SK-N-SH treated with all-trans-retinoic acid at 6 μM for 48 hours (cell line): ENCODE measurements around the gene AKAP12.
A peak's percentile ranks its signal among the peaks of the same experiment; 100 is the strongest.

Experiments used
- ATAC-seq: fragments of 200-7000 bp; cut with Tn5 transposase; 3 replicates; pipeline ENCODE4 v1.9.1; 2020; ENCODE audit warnings: mild to moderate bottlenecking, moderate library complexity
- ARNTL ChIP-seq: fragments of 450-650 bp; formaldehyde crosslinking; IDR thresholded peaks from 2 replicates; pipeline ENCODE4 v1.5.0; 2020; ENCODE audit warnings: low read depth, mild to moderate bottlenecking, moderate library complexity, borderline replicate concordance
- CREB5 ChIP-seq: fragments of 250-450 bp; sonication (Bioruptor Pico); IDR thresholded peaks from 2 replicates; pipeline ENCODE4 v1.5.1; 2020; ENCODE audit warnings: low read depth, mild to moderate bottlenecking, moderate library complexity
- CSDC2 ChIP-seq: fragments of 250-450 bp; sonication (Bioruptor Pico); IDR thresholded peaks from 2 replicates; pipeline ENCODE4 v1.5.0; 2020; ENCODE audit warnings: mild to moderate bottlenecking, moderate library complexity
- CSRNP3 ChIP-seq: fragments of 250-450 bp; sonication (Bioruptor Pico); IDR thresholded peaks from 2 replicates; pipeline ENCODE4 v1.5.1; 2021; ENCODE audit warnings: mild to moderate bottlenecking, moderate library complexity
- ESRRG ChIP-seq: fragments of 250-450 bp; sonication (Bioruptor Pico); IDR thresholded peaks from 2 replicates; pipeline ENCODE4 v1.6.1; 2021; ENCODE audit warnings: mild to moderate bottlenecking
- GLIS3 ChIP-seq: fragments of 250-450 bp; sonication (Bioruptor Pico); IDR thresholded peaks from 2 replicates; pipeline ENCODE4 v1.5.0; 2020; ENCODE audit warnings: mild to moderate bottlenecking, moderate library complexity
- ISL1 ChIP-seq: fragments of 250-450 bp; sonication (Bioruptor Pico); IDR thresholded peaks from 2 replicates; pipeline ENCODE4 v2.1.2; 2022; ENCODE audit warnings: mild to moderate bottlenecking, moderate library complexity
- PATZ1 ChIP-seq: fragments of 250-450 bp; sonication (Bioruptor Pico); IDR thresholded peaks from 2 replicates; pipeline ENCODE4 v1.8.0; 2020; ENCODE audit warnings: mild to moderate bottlenecking, moderate library complexity, borderline replicate concordance
- POU6F1 ChIP-seq: fragments of 250-450 bp; sonication (Bioruptor Pico); IDR thresholded peaks from 2 replicates; pipeline ENCODE4 v1.8.0; 2021; ENCODE audit warnings: low read depth, mild to moderate bottlenecking, moderate library complexity, borderline replicate concordance
- SNAI2 ChIP-seq: fragments of 250-450 bp; sonication (Bioruptor Pico); IDR thresholded peaks from 2 replicates; pipeline ENCODE4 v1.5.0; 2020; ENCODE audit warnings: mild to moderate bottlenecking, moderate library complexity
- TSHZ2 ChIP-seq: fragments of 250-450 bp; sonication (Bioruptor Pico); IDR thresholded peaks from 2 replicates; pipeline ENCODE4 v1.5.0; 2020; ENCODE audit warnings: mild to moderate bottlenecking, moderate library complexity
- ZC3H10 ChIP-seq: fragments of 250-450 bp; sonication (Bioruptor Pico); IDR thresholded peaks from 2 replicates; pipeline ENCODE4 v1.5.1; 2021; ENCODE audit warnings: mild to moderate bottlenecking, moderate library complexity
- ZFP3 ChIP-seq: fragments of 250-450 bp; sonication (Bioruptor Pico); IDR thresholded peaks from 2 replicates; pipeline ENCODE4 v1.5.0; 2020; ENCODE audit warnings: mild to moderate bottlenecking, moderate library complexity
- ZFP30 ChIP-seq: fragments of 450-650 bp; formaldehyde crosslinking; IDR thresholded peaks from 2 replicates; pipeline ENCODE4 v1.5.0; 2022; ENCODE audit warnings: mild to moderate bottlenecking, moderate library complexity
- ZNF70 ChIP-seq: fragments of 450-650 bp; formaldehyde crosslinking; IDR thresholded peaks from 2 replicates; pipeline ENCODE4 v1.5.0; 2020; ENCODE audit warnings: mild to moderate bottlenecking, moderate library complexity
- ZNF8 ChIP-seq: fragments of 450-650 bp; formaldehyde crosslinking; IDR thresholded peaks from 2 replicates; pipeline ENCODE4 v1.5.0; 2020; ENCODE audit warnings: mild to moderate bottlenecking, moderate library complexity

Gene AKAP12

GRCh38 chr6:151285122-151285521 lies 45.4 kb downstream of the AKAP12 start:
- ATAC-seq: peak; percentile 79
- TF ChIP-seq PATZ1 (CRISPR knock-in tag): no peak
- 0 out of 2 replicates have a peak, but pooled peaks have one; percentile 14 for TF ChIP-seq POU6F1 (CRISPR knock-in tag)
- TF ChIP-seq ISL1 (CRISPR knock-in tag): peak; percentile 60; the same call in 1 of the 2 replicates

GRCh38 chr6:151286214-151286613 lies 46.4 kb downstream of the AKAP12 start:
- no peak for TF ChIP-seq ZFP3 (CRISPR knock-in tag)
- ATAC-seq: no peak

GRCh38 chr6:151288712-151289398 lies 49.1 kb downstream of the AKAP12 start:
- TF ChIP-seq ISL1 (CRISPR knock-in tag) (peak; percentile 98), ARNTL (CRISPR knock-in tag) (no peak), ESRRG (CRISPR knock-in tag) (peak; percentile 57; the same call in 1 of the 2 replicates), ZNF8 (CRISPR knock-in tag) (no peak), CREB5 (CRISPR knock-in tag) (peak; percentile 51; the same call in 1 of the 2 replicates), PATZ1 (CRISPR knock-in tag) (peak; percentile 44; the same call in 1 of the 2 replicates), SNAI2 (CRISPR knock-in tag) (peak; percentile 89; the same call in 1 of the 2 replicates), ZFP3 (CRISPR knock-in tag) (0 out of 2 replicates have a peak, but pooled peaks have one; percentile 33), POU6F1 (CRISPR knock-in tag) (no peak), GLIS3 (peak; percentile 29; the same call in 1 of the 2 replicates)

GRCh38 chr6:151289399-151290007 lies 49.7 kb downstream of the AKAP12 start:
- TF ChIP-seq CSRNP3 (CRISPR knock-in tag) (no peak), TSHZ2 (CRISPR knock-in tag) (no peak), ARNTL (CRISPR knock-in tag) (no peak), ZNF70 (no peak), ZFP30 (CRISPR knock-in tag) (no peak), ZC3H10 (CRISPR knock-in tag) (no peak), CSDC2 (CRISPR knock-in tag) (no peak), PATZ1 (CRISPR knock-in tag) (no peak)
- no peak for ATAC-seq

More at GRCh38 chr6:151288712-151289398, 49.1 kb downstream of the AKAP12 start:
- ATAC-seq: no peak
